Heart right ventricle (tissue), 16 donors: ENCODE data around the gene MMAA. TPM values are rescaled to one million over a fixed set of nuclear protein-coding genes. Genes with fewer than 3 reads are reported as not detected.
A peak's percentile ranks its signal among the peaks of the same experiment; 100 is the strongest.

Experiments
- ATAC-seq, 8 donors: fragments of 200-7000 bp; cut with Tn5 transposase; one replicate each; pipeline ENCODE4 v1.9.1; 2020; ENCODE audit warnings: mild to moderate bottlenecking in 8 of 8, moderate library complexity in 8 of 8, moderate number of reproducible peaks in 1 of 8
- DNase-seq, 2 donors: peaks; one replicate each; pipeline ENCODE4 v3.0.0-alpha.2; 2020
- H3K27ac ChIP-seq, 10 donors: fragments of 200-600 bp; sonication (generic) in 2 of 10; one replicate each; pipeline versions ENCODE4 v1.5.0 to v1.8.0; 2020 to 2022; ENCODE audit warnings: mild to moderate bottlenecking in 3 of 10
- H3K27me3 ChIP-seq, 7 donors: fragments of 200-600 bp; one replicate each; pipeline ENCODE4 v1.8.0; 2021 to 2022; ENCODE audit warnings: mild to moderate bottlenecking in 2 of 7
- H3K36me3 ChIP-seq, 9 donors: fragments of 200-600 bp; sonication (generic) in 1 of 9; one replicate each; pipeline versions ENCODE4 v1.5.0 to v1.8.0; 2020 to 2022; ENCODE audit warnings: mild to moderate bottlenecking in 2 of 9
- H3K4me1 ChIP-seq, 9 donors: fragments of 200-600 bp; sonication (generic) in 1 of 9; one replicate each; pipeline versions ENCODE4 v1.5.0 to v1.8.0; 2020 to 2022; ENCODE audit warnings: mild to moderate bottlenecking in 4 of 9
- H3K4me3 ChIP-seq, 10 donors: fragments of 200-600 bp; sonication (generic) in 2 of 10; one replicate each; pipeline versions ENCODE4 v1.5.0 to v1.8.0; 2020 to 2022; ENCODE audit warnings: mild to moderate bottlenecking in 7 of 10, moderate library complexity in 2 of 10
- H3K9me3 ChIP-seq, 11 donors: fragments of 200-600 bp in 10 of 11; sonication (generic) in 2 of 11; one replicate each; pipeline versions ENCODE4 v1.5.0 to v1.8.0; 2013 to 2022; ENCODE audit warnings: mild to moderate bottlenecking in 2 of 11, control low read depth in 1 of 11, moderate library complexity in 1 of 11
- CTCF ChIP-seq, 9 donors: fragments of 200-600 bp; sonication (generic) in 2 of 9; IDR thresholded peaks; one replicate each; pipeline versions ENCODE4 v1.5.0 to v1.8.0; 2021 to 2022; ENCODE audit warnings: antibody characterized with exemption in 9 of 9, mild to moderate bottlenecking in 5 of 9, moderate library complexity in 1 of 9
- WGBS, 2 donors: extraction: QIAGEN DNeasy Blood & Tissue Kit; methylation state at CpG; one replicate each; pipeline ENCODE4 v1.1.7; 2013; ENCODE audit warnings: inconsistent platforms in 1 of 2; 5-methylcytosine and 5-hydroxymethylcytosine counted together
- intact Hi-C, 10 donors: fragments of 100-400 bp; cut with DNase I; formaldehyde crosslinking; loops; one replicate each; pipeline versions ENCODE4 v1.11.1 to v1.14.2; 2022
- polyA plus RNA-seq, 2 donors: library from polyadenylated mRNA; stranded (reverse); fragments of 200-250 nt; gene quantifications; one replicate each; pipeline ENCODE4 v1.2.3, GENCODE V29; 2013
- total RNA-seq, 10 donors: library from RNA; stranded (reverse); fragmentation: NEBNext Ultra II Directional in 3 of 10; extraction: Animal tissue kit (Norgen Biotek cat#: 25700) in 3 of 10; gene quantifications; one replicate each; pipeline versions ENCODE4 v1.2.1 to v1.2.4, GENCODE V29; 2021 to 2023
- donor health status: Arrhythmogenic right ventricular cardiomyopathy.
- donor health status: ischemic (EF 13 %, LVEDD 7.1; RV severe dilation, severe dysfunction).
- donor health status: healthy with polysubstance abuse.
- donor health status: DM: no; HTN: yes; CAD: no.
- donor health status: DM: no; HTN: no; CAD: no.
- donor health status: ischemic (EF 25% LVEDD 6.9; RV normal size, moderate dysfunction).
- donor health status: ischemic (EF 25% LVEDD 5.7; RV mildly dilated, moderate dysfunction).
- donor health status: healthy.
- donor health status: DM: yes; HTN: yes; CAD: no.
- donor health status: Ischemic cardiomyopathy.
- donor health status: ischemic (EF 35%, LVEDD 5.7; RV mildly dilated, moderate dysfunction).
- donor health status: nonischemic (EF 11% LVEDD 7.7; RV severe dilation, severe dysfunction).
- donor health status: DM: yes; HTN: yes; CAD: no.
- donor health status: PGD.
- donor health status: ischemic (EF 29% LVEDD 5.4; RV normal size, mild dysfunction).
- donor health status: nonischemic (EF 23%, LVEDD 6.1; RV moderate dilation, normal function).

MMAA gene
- total and polyA plus RNA-seq, 12 donors: 3.3 to 13.5 (median 9.6) TPM

- WGBS, 2 donors: 88 to 90% methylated on average over 1 of the region's 1 CpG
- H3K4me1 ChIP-seq: peaks cover 0 to 31% (median 7%) of the 10 kb centered on the region in 9 donors
- ATAC-seq (no peak), DNase-seq (no peak)
- no peak for TF ChIP-seq CTCF (IDR thresholded peaks at IDR 0.05)
- no peaks in the 10 kb centered on the region for H3K36me3 ChIP-seq
- no peaks in the 10 kb centered on the region for H3K9me3 ChIP-seq
- H3K4me3 ChIP-seq: no peak overlapping the region
- H3K27ac ChIP-seq: peak overlapping the region in 1 of 10 donors; percentile 41
- intact Hi-C loops: loop anchor here in 5 of 10 donors (5.0 to 10.0 kb wide), 7 partner anchors 91 to 311 kb away; partner anchors contain the start of gene ZNF827 (in 1 of the 5)
- H3K27me3 ChIP-seq: no peaks in the 10 kb centered on the region
Measured at GRCh38 chr4:145623831-145624230, 4.6 kb downstream of the MMAA start.

GRCh38 chr4:145625677-145626622 is 6.8 kb downstream of the MMAA start:
- ATAC-seq: peak in 1 of 8 donors; percentile 22
- Histone ChIP-seq H3K4me3 (no peak overlapping the region), H3K9me3 (no peaks in the 10 kb centered on the region), H3K36me3 (no peaks in the 10 kb centered on the region), H3K27me3 (no peaks in the 10 kb centered on the region), H3K4me1 (peaks cover 0 to 22% (median 0%) of the 10 kb centered on the region in 9 donors), H3K27ac (no peak overlapping the region)
- WGBS, 2 donors: 89 to 95% methylated on average over 10 of the region's 10 CpGs
- intact Hi-C loops: loop anchor here in 4 of 10 donors (10.0 kb wide), 6 partner anchors 89 to 309 kb away; partner anchors contain the start of gene ZNF827 (in 1 of the 4)
- no peak for DNase-seq
- no peak for TF ChIP-seq CTCF (IDR thresholded peaks at IDR 0.05)

- peaks cover 0 to 15% (median 0%) of the 10 kb centered on the region in 9 donors for H3K4me1 ChIP-seq
- no peak overlapping the region for H3K4me3 ChIP-seq
- H3K27me3 ChIP-seq: no peaks in the 10 kb centered on the region
- H3K36me3 ChIP-seq: no peaks in the 10 kb centered on the region
- intact Hi-C loops: loop anchor here in 4 of 10 donors (10.0 kb wide), 6 partner anchors 88 to 308 kb away; partner anchors contain the start of gene ZNF827 (in 1 of the 4)
- WGBS, 2 donors: 80 to 82% methylated on average over 2 of the region's 2 CpGs
- DNase-seq: no peak
- no peak overlapping the region for H3K27ac ChIP-seq
- TF ChIP-seq CTCF (IDR thresholded peaks at IDR 0.05): no peak
- no peaks in the 10 kb centered on the region for H3K9me3 ChIP-seq
- no peak for ATAC-seq
Measured at GRCh38 chr4:145626623-145626982, 7.4 kb downstream of the MMAA start.

GRCh38 chr4:145635117-145635516 is 15.9 kb downstream of the MMAA start:
- no peak for TF ChIP-seq CTCF (IDR thresholded peaks at IDR 0.05)
- no peak for ATAC-seq
- Histone ChIP-seq H3K27ac (no peak overlapping the region), H3K27me3 (no peaks in the 10 kb centered on the region), H3K4me1 (peaks cover 0 to 5% (median 3%) of the 10 kb centered on the region in 9 donors), H3K36me3 (peaks cover 0 to 20% (median 6%) of the 10 kb centered on the region in 9 donors), H3K9me3 (no peaks in the 10 kb centered on the region), H3K4me3 (no peak overlapping the region)
- intact Hi-C loops: no loop called here
- no peak for DNase-seq
- 93 to 96% methylated on average over 1 of the region's 1 CpG for WGBS, 2 donors
